ENCODE data around the gene NR2F1-AS1.
"Not testable (repeated sequence)": the region's sequence is repeated elsewhere in the genome, so short reads cannot be mapped to it uniquely, and the experiment has no call there.

NR2F1-AS1 gene

DNA sequence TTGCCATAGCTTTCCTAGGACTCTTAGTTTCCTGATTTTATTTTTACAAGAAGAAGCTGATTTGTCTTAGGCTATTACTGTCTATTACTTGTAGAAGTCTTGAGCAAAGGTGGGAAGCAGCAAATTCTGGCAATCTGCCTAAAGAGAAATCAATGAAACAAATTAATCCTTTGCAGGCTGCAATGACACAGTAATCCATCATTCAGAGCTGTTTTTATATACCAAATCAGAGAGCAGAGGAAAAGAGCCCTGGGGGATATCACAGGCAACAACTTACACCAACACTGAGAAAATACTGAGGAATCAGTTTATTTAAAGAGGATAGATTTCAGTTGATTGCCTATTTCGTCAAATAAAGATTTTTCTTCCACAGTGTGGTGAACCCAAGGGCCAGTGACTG is 13.6 kb downstream of the NR2F1-AS1 start:
- H3K36me3 Mint-ChIP-seq (ENCODE audit: low read depth) = no peaks in the 10 kb centered on the region
- H3K27ac Mint-ChIP-seq = no peak overlapping the region
- H3K9me3 Mint-ChIP-seq = no peaks in the 10 kb centered on the region
- DNase-seq = no peak
- H3K4me1 Mint-ChIP-seq (ENCODE audit: low read depth) = peaks cover 29% of the 10 kb centered on the region
- peaks cover 68% of the 10 kb centered on the region for H3K27me3 Mint-ChIP-seq
- no peak overlapping the region for H3K4me3 Mint-ChIP-seq

DNA sequence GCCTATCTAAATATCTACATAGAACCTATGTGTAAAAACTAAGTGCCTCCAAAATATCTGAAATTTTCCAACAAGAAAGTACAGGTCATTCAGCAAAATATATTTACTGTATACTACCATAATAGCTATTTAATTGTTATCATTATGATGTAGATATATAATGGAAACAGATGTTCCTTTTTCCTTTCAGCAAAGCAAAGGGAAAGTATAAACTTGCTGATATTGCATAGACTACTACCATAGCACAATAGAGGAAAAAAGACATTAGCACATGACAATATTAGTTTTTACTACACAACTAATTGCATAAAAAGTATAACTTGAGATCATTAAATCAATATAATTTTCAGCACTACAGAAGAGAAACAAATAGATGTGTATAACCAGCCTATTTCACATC is 14.9 kb downstream of the NR2F1-AS1 start:
- no peak overlapping the region for H3K27ac Mint-ChIP-seq
- no peaks in the 10 kb centered on the region for H3K9me3 Mint-ChIP-seq
- no peaks in the 10 kb centered on the region for H3K36me3 Mint-ChIP-seq (ENCODE audit: low read depth)
- no peak overlapping the region for H3K4me3 Mint-ChIP-seq
- DNase-seq = no peak
- peaks cover 58% of the 10 kb centered on the region for H3K27me3 Mint-ChIP-seq
- peaks cover 18% of the 10 kb centered on the region for H3K4me1 Mint-ChIP-seq (ENCODE audit: low read depth)

DNA sequence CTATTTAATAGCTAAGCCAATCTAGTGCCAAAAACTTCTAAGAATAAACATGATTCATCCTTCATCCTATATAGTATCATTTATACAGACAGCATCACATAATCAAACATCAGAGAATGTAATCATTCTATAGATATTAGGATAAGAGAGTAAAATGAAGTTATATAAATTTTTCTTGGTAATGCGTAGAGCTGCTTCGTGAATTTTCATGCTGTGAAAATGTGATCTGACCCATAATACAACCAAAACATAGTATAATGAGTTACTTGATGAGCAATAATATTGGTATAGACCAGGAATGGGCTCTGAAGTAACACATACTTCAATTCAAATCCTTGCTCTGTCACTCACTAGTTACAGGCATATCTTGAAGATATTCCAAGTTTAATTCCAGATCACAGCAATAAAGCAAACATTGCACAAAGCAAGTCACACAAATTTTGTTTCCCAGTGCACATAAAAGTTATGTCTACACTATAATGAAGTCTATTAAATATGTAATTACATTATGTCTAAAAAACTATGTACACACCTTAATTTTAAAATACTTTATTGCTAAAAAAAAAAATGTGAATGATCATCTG is 23.9 kb downstream of the NR2F1-AS1 start:
- H3K27ac Mint-ChIP-seq = no peak overlapping the region
- DNase-seq = no peak
- H3K27me3 Mint-ChIP-seq = peaks cover 37% of the 10 kb centered on the region
- H3K4me1 Mint-ChIP-seq (ENCODE audit: low read depth) = no peaks in the 10 kb centered on the region
- no peaks in the 10 kb centered on the region for H3K9me3 Mint-ChIP-seq
- H3K36me3 Mint-ChIP-seq (ENCODE audit: low read depth) = no peaks in the 10 kb centered on the region
- H3K4me3 Mint-ChIP-seq = no peak overlapping the region

DNA sequence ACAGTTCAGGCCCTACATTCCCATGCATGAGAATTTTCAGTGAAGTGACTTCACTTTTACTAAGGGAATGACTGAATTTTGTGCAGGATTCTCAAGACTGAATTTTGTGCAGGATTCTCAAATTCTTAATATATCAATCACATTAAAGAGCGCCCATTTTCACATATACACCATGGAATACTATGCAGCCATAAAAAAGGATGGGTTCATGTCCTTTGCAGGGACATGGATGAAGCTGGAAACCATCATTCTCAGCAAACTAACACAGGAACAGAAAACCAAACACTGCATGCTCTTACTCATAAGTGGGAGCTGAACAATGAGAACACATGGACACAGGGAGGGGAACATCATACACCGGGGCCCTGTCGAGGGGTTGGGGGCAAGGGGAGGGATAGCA is 31.4 kb downstream of the NR2F1-AS1 start:
- not testable (repeated sequence) for H3K4me1 Mint-ChIP-seq (ENCODE audit: low read depth); H3K27ac Mint-ChIP-seq; H3K9me3 Mint-ChIP-seq; DNase-seq; H3K4me3 Mint-ChIP-seq; H3K36me3 Mint-ChIP-seq (ENCODE audit: low read depth)
- H3K27me3 Mint-ChIP-seq = peaks cover 25% of the 10 kb centered on the region

DNA sequence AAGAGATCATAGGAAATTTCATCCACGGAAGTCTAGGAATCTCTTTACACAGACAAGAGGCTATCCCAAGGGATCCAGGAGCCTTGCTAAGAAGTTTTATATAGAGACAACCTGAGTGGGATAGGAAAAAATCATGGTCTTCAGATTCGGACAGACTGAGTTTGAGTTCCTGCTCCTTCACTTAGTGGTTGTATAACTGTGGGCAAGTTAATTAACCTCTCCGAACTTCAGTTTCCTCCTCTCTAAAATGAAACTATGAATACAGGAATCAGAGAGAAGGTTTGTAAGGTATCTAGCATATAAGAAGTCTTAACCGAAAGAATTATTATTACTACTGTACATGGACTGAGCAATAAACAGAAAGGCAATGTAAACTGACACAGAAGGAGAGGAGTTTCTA is 35.1 kb downstream of the NR2F1-AS1 start:
- Mint-ChIP-seq H3K4me3 (no peak overlapping the region), H3K9me3 (no peaks in the 10 kb centered on the region), H3K4me1 (ENCODE audit: low read depth) (no peaks in the 10 kb centered on the region), H3K36me3 (ENCODE audit: low read depth) (no peaks in the 10 kb centered on the region), H3K27ac (no peak overlapping the region), H3K27me3 (peaks cover 29% of the 10 kb centered on the region)
- DNase-seq = no peak

DNA sequence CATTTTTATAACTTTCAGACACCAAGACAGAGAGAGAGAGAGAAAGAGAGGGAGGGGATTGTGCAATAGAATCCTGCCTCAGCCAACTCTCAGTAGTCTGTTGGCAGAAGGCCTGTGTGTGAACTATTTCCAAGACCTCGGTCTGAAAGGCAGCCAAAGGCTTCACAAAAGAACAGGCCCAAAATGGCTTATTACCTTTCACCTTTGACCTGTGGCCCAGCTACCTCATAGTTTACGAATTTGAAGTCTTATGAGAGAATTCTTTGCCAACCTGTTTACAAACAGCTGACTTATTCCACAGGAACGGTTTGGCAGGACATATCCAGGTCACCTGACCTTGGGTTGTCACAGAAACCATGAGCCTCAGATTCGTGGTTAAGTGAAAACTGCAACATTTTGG is 48.6 kb downstream of the NR2F1-AS1 start:
- Mint-ChIP-seq H3K27ac (no peak overlapping the region), H3K4me1 (ENCODE audit: low read depth) (no peaks in the 10 kb centered on the region), H3K4me3 (no peak overlapping the region), H3K27me3 (peaks cover 4% of the 10 kb centered on the region), H3K9me3 (peaks cover 5% of the 10 kb centered on the region), H3K36me3 (ENCODE audit: low read depth) (no peaks in the 10 kb centered on the region)
- DNase-seq = no peak

DNA sequence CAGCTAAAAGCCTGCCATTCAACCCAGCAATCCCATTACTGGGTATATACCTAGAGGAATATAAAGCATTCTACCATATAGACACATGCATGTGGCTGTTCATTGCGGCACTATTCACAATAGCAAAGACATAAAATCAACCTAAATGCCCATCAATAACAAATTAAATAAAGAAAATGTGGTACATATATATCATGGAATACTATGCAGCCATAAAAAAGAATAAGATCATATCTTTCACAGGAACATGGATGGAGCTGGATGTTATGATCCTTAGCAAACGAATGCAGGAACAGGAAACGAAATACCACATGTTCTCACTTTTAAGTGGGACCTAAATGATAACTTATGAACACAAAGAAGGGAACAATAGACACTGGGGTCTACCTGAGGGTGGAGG is 59.2 kb downstream of the NR2F1-AS1 start:
- not testable (repeated sequence) for H3K36me3 Mint-ChIP-seq (ENCODE audit: low read depth); H3K27ac Mint-ChIP-seq; H3K4me3 Mint-ChIP-seq; H3K4me1 Mint-ChIP-seq (ENCODE audit: low read depth); DNase-seq
- Mint-ChIP-seq H3K27me3 (peaks cover 24% of the 10 kb centered on the region), H3K9me3 (peaks cover 25% of the 10 kb centered on the region)

DNA sequence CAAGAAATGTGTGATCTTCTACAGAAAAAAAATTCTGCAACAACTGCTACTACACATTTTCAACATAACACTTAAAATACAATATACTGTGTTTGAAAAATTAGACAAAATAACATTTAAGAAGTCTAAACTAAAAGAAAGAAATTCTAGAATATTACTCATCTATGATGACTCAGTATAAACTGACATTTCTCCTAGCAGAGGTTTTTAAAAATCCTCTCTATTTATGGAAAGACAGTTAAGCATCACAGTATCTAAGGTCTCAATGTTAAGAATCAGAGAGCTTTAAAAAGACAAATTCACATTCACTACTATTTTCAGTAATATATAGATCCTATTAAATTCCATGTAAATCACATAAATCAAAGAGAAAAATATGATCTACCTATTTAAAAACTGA is 61.3 kb downstream of the NR2F1-AS1 start:
- no peaks in the 10 kb centered on the region for H3K36me3 Mint-ChIP-seq (ENCODE audit: low read depth)
- peaks cover 15% of the 10 kb centered on the region for H3K9me3 Mint-ChIP-seq
- no peak overlapping the region for H3K27ac Mint-ChIP-seq
- no peak for DNase-seq
- no peaks in the 10 kb centered on the region for H3K4me1 Mint-ChIP-seq (ENCODE audit: low read depth)
- no peak overlapping the region for H3K4me3 Mint-ChIP-seq
- peaks cover 21% of the 10 kb centered on the region for H3K27me3 Mint-ChIP-seq

DNA sequence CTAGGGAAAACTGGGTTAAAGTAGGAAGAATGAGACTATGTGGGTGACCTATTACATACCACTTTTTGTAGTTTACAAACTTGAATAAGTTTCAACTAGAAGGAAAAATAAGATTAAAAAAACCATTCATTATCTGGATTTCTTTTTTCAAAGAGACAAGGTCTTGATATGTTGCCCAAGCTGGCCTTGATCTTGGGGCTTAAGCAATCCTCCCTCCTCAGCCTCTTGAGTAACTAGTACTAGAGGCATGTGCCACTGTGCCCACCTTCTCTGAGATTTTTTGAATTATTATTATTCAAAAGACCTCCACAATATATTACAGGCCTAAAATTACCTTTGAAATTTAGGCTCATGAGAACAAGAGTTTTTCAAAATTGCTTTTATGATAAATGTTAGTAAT is 63.2 kb downstream of the NR2F1-AS1 start:
- H3K27ac Mint-ChIP-seq = no peak overlapping the region

DNA sequence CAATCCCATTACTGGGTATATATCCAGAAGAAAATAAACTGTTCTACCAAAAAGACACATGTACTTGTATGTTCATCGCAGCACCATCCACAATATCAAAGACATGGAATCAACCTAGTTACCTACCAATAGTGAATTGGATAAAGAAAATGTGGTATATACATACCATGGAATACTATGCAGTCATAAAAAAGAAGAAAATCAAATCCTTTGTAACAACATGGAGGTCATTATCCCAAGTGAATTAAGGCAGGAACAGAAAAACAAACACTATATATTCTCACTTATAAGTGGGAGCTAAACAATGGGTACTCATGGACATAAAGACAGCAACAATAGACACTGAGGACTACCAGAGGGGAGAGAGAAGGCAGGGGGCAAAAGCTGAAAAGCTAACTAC is 67.7 kb downstream of the NR2F1-AS1 start:
- Mint-ChIP-seq H3K9me3 (no peaks in the 10 kb centered on the region), H3K27me3 (peaks cover 5% of the 10 kb centered on the region), H3K4me3 (no peak overlapping the region), H3K4me1 (ENCODE audit: low read depth) (no peaks in the 10 kb centered on the region), H3K36me3 (ENCODE audit: low read depth) (no peaks in the 10 kb centered on the region), H3K27ac (no peak overlapping the region)
- DNase-seq = no peak

More for the DNA sequence above, 63.2 kb downstream of the NR2F1-AS1 start:
- peaks cover 21% of the 10 kb centered on the region for H3K27me3 Mint-ChIP-seq
- peaks cover 15% of the 10 kb centered on the region for H3K9me3 Mint-ChIP-seq
- H3K4me3 Mint-ChIP-seq = no peak overlapping the region
- DNase-seq = no peak
- H3K4me1 Mint-ChIP-seq (ENCODE audit: low read depth) = no peaks in the 10 kb centered on the region
- H3K36me3 Mint-ChIP-seq (ENCODE audit: low read depth) = no peaks in the 10 kb centered on the region

DNA sequence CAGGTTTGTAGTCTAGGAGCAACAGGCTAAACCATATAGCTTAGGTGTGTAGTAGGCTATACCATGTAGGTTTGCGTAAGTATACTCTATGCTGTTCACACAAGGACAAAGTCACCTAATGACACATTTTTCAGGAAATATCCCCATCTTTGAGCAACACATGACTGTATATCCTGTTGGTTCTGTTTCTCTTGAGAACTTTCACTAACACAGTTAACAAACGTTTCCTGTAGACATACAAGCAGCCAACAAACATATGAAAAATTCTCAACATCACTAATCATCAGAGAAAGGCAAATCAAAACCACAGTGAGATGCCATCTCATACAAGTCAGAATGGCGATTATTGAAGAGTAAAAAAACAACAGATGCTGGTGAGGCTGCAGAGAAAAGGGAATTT is 68.2 kb downstream of the NR2F1-AS1 start:
- DNase-seq = no peak
- no peaks in the 10 kb centered on the region for H3K36me3 Mint-ChIP-seq (ENCODE audit: low read depth)
- H3K4me1 Mint-ChIP-seq (ENCODE audit: low read depth) = no peaks in the 10 kb centered on the region
- peaks cover 5% of the 10 kb centered on the region for H3K27me3 Mint-ChIP-seq
- H3K27ac Mint-ChIP-seq = no peak overlapping the region
- H3K4me3 Mint-ChIP-seq = no peak overlapping the region
- H3K9me3 Mint-ChIP-seq = no peaks in the 10 kb centered on the region

DNA sequence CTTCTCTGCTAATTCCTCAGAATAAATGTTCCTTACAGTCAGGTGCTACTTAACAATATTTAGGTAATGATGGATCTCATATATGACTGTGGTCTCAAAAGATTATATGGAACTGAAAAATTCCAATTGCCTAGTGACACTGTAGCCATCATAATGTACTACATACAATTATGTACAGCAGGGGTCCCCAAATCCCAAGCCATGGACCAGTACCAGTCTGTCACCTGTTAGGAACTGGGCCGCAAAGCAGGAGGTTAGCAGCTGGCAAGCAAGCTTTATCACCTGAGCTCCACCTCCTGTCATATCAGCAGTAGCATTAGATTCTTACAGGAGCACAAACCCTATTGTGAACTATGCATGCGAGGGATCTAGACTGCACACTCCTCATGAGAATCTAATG is 69.6 kb downstream of the NR2F1-AS1 start:
- H3K4me1 Mint-ChIP-seq (ENCODE audit: low read depth) = no peaks in the 10 kb centered on the region
- no peak overlapping the region for H3K27ac Mint-ChIP-seq
- no peaks in the 10 kb centered on the region for H3K9me3 Mint-ChIP-seq

DNA sequence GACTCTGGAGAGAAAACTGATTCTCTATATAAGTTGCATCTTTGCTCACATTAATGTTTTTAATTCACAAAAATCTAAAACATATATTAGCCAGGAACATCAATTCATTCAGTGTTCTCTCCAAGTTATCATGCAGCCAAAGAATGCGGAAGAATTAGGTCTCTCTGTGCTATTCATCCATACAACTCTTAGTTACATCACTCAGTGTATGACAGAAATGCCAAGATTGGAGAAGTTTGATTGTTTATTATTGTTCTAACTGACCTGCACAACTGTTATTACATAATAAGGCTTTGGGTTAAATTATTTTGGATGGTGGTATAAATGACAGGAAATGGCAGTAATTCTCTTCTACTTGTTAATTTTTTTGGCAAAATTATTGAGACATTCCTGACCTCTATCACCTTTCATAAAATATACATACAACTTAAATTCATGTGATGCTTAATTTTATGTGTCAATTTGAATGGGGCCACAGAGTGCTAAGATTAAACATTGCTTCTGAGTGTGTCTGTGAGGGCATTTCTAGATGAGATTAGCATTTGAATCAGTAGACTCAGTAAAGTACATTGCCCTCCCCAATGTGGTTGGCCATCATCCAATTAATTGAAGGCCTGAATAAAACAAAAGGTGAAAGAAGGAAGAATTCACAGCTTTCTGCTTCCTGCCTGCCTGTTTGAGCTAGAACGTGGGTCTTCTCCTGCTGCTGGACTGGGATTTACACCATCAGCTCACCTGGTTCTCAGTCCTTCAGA is 70.2 kb downstream of the NR2F1-AS1 start:
- no peak for DNase-seq
- Mint-ChIP-seq H3K27ac (no peak overlapping the region), H3K36me3 (ENCODE audit: low read depth) (no peaks in the 10 kb centered on the region), H3K27me3 (peaks cover 5% of the 10 kb centered on the region), H3K4me3 (no peak overlapping the region), H3K9me3 (no peaks in the 10 kb centered on the region), H3K4me1 (ENCODE audit: low read depth) (no peaks in the 10 kb centered on the region)

More for the DNA sequence above, 69.6 kb downstream of the NR2F1-AS1 start:
- peaks cover 5% of the 10 kb centered on the region for H3K27me3 Mint-ChIP-seq
- H3K36me3 Mint-ChIP-seq (ENCODE audit: low read depth) = no peaks in the 10 kb centered on the region
- DNase-seq = no peak
- no peak overlapping the region for H3K4me3 Mint-ChIP-seq

DNA sequence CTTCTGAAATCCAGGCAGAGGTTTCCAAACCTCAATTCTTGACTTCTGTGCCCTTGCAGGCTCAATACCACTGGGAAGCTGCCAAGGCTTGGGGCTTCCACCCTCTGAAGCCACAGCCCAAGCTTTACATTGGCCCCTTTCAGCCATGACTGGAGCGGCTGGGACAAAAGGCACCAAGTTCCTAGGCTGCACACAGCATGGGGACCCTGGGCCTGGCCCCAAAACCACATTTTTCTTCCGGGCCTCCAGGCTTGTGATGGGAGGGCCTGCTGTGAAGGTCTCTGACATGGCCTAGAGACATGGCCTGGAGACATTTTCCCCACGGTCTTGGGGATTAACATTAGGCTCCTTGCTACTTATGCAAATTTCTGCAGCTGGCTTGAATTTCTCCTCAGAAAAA is 75.5 kb downstream of the NR2F1-AS1 start:
- H3K4me1 Mint-ChIP-seq (ENCODE audit: low read depth); H3K27me3 Mint-ChIP-seq; DNase-seq; H3K36me3 Mint-ChIP-seq (ENCODE audit: low read depth); H3K4me3 Mint-ChIP-seq; H3K9me3 Mint-ChIP-seq; H3K27ac Mint-ChIP-seq: not testable (repeated sequence)

DNA sequence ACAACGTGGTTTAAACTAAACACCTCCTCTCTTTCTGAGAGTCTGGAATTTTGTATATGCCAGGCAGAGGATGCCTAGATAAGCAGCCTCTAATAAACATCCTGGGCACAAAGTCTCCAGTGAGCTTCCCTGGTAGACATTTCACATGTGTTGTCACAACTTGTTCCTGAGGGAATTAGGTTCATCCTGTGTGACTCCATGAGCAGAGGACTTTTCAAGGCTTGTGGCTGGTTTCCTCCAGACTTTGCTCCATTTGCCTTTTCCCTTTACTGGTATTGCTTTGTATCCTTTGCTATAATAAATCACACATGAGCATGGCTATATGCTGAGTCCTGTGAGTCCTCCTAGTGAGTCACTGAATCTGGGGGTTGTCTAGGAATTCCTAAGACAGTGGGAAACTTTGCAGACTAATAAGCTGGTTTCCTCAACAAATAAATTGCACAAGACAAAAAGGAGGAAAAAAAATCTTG is 77.4 kb downstream of the NR2F1-AS1 start:
- no peaks in the 10 kb centered on the region for H3K4me1 Mint-ChIP-seq (ENCODE audit: low read depth)
- no peak for DNase-seq
- no peak overlapping the region for H3K27ac Mint-ChIP-seq
- H3K36me3 Mint-ChIP-seq (ENCODE audit: low read depth) = no peaks in the 10 kb centered on the region
- no peak overlapping the region for H3K4me3 Mint-ChIP-seq
- H3K27me3 Mint-ChIP-seq = peaks cover 4% of the 10 kb centered on the region
- H3K9me3 Mint-ChIP-seq = no peaks in the 10 kb centered on the region

Measured in activated T-cell treated with anti-CD3 and anti-CD28 coated beads, Interleukin-2, amount 50 U/mL, for 24 hours (primary cell).